SK-N-MC (cell line): ENCODE data around the gene ESR2.

Source experiments
- DNase-seq: peaks from one replicate; pipeline ENCODE4 v3.0.0-alpha.2; 2011; ENCODE audit warnings: low read depth, low spot score
- H3K27ac ChIP-seq: fragments of 200-600 bp; sonication (generic); 2 replicates; pipeline ENCODE4 v1.5.1; 2016; ENCODE audit warnings: mixed run types
- H3K36me3 ChIP-seq: fragments of 200-600 bp; sonication (generic); 2 replicates; pipeline ENCODE4 v1.6.1; 2017; ENCODE audit warnings: antibody characterized with exemption, low read length, mixed read lengths; ENCODE audit not compliant: insufficient read depth
- H3K4me3 ChIP-seq: fragments of 200-600 bp; sonication (generic); 2 replicates; pipeline ENCODE4 v1.5.1; 2016
- H3K9ac ChIP-seq: fragments of 200-600 bp; sonication (generic); 2 replicates; pipeline ENCODE4 v1.8.0; 2017; ENCODE audit warnings: mixed run types, mixed read lengths; ENCODE audit not compliant: insufficient read length
- H3K9me3 ChIP-seq: fragments of 200-600 bp; sonication (generic); 2 replicates; pipeline ENCODE4 v1.6.1; 2017; ENCODE audit warnings: low read depth, mild to moderate bottlenecking, antibody characterized with exemption, low read length, moderate library complexity, mixed read lengths
- EZH2 ChIP-seq: fragments of 200-600 bp; sonication (generic); IDR thresholded peaks from one replicate; pipeline ENCODE4 v1.6.1; 2017; ENCODE audit warnings: antibody characterized with exemption
- FOXP2 ChIP-seq: optimal IDR thresholded peaks from 2 replicates; pipeline ENCODE3; 2011; ENCODE audit warnings: mild to moderate bottlenecking, moderate library complexity; ENCODE audit not compliant: insufficient read depth; ENCODE audit errors: extremely low read length, control extremely low read depth
- POLR2AphosphoS5 ChIP-seq: IDR thresholded peaks from 2 replicates; pipeline ENCODE4 v1.6.1; 2012; ENCODE audit warnings: mild to moderate bottlenecking, low read depth, low read length, borderline replicate concordance

ESR2 gene

DNA sequence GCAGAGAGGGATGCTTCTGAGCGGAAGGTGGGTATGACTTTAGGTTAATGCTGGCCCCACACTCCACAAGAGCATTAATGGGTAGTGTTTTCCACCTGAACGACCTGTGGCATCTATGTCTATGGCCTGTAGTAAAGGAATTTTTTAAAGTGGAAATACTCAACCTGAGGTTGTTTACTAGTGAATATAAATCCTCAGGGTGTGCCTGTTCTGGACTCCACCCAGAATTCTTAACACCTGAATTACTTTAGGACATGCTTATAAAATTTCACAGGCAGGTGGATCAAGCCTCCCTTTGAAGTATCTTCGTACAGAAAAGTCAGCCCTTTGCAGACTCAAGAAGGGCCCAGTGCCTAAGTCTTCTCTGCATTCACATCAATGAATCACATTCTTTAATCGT lies 196.1 kb downstream of the ESR2 start:
- no peak for DNase-seq
- H3K9me3 ChIP-seq: no peaks in the 10 kb centered on the region
- no peak overlapping the region for H3K4me3 ChIP-seq
- no peak overlapping the region for H3K9ac ChIP-seq
- H3K27ac ChIP-seq: no peak overlapping the region
- no peak for TF ChIP-seq POLR2AphosphoS5
- no peak for TF ChIP-seq EZH2
- no peak for TF ChIP-seq FOXP2
- H3K36me3 ChIP-seq: peaks cover 14% of the 10 kb centered on the region

DNA sequence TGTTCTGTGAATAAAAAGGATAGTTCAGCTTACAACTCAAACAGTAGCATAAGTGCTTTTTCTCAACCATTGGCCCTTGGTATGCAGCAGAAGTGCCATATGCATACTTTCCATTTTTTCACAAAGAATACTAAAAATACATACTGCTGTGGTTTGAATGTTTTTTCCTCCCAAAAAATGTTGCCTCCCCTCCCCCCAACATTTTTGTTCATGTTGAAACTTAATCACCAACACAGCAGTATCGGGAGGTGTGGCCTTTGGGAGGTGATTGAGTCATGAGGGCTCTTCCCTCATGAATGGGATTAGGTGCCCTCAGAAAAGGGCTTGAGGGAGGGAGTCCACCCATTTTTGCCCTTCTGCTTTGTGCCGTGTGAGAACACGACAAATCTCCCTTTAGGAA lies 198.6 kb downstream of the ESR2 start:
- Histone ChIP-seq H3K27ac (no peak overlapping the region), H3K9me3 (no peaks in the 10 kb centered on the region), H3K9ac (no peak overlapping the region), H3K4me3 (no peak overlapping the region), H3K36me3 (peaks cover 14% of the 10 kb centered on the region)
- TF ChIP-seq POLR2AphosphoS5: no peak
- no peak for TF ChIP-seq FOXP2
- no peak for TF ChIP-seq EZH2
- DNase-seq: no peak

DNA sequence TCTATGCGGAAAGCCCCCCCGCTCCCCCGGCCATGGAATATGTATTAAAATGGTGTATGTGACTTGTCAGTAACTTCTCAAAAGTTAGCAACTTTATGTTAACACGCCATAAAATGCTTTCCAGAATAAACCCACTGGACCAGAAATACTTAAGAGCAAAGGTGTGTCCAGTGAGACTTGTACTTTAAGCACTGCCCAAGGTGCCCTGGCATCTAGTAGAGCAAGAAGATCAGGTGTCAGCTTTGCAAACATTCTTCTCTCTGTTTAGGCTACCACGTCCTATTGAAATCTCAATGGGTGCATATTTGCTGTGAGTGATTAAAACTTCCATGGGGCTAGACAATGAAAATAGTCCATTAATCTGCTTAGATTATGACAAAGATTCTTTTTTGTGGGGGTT lies 201.2 kb downstream of the ESR2 start:
- TF ChIP-seq FOXP2: no peak
- no peak for TF ChIP-seq EZH2
- TF ChIP-seq POLR2AphosphoS5: no peak
- Histone ChIP-seq H3K9ac (no peak overlapping the region), H3K36me3 (peaks cover 19% of the 10 kb centered on the region), H3K27ac (no peak overlapping the region), H3K4me3 (no peak overlapping the region), H3K9me3 (no peaks in the 10 kb centered on the region)
- DNase-seq: no peak

DNA sequence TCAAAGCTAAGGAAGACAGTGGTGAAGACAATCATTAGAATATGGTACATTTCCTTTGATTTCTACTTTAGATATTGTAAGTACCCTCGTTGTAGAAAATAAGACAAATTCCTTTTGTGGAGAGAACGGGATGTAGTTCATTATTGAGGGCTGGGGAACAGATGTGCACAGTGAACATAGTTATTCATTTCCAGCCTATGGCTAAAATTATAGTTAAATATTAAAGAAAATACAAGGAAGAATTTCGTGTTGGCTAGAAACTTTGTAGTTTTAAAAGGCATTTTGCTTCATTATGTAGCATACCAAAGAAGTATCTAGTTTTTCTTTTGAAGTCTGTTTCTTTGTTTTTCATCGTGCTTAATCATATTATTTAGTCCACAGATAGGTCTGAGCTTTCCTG lies 201.8 kb downstream of the ESR2 start:
- no peak for TF ChIP-seq POLR2AphosphoS5
- TF ChIP-seq FOXP2: no peak
- no peak for TF ChIP-seq EZH2
- no peak overlapping the region for H3K4me3 ChIP-seq
- DNase-seq: no peak
- H3K9me3 ChIP-seq: no peaks in the 10 kb centered on the region
- peaks cover 24% of the 10 kb centered on the region for H3K36me3 ChIP-seq
- no peak overlapping the region for H3K27ac ChIP-seq
- H3K9ac ChIP-seq: no peak overlapping the region

DNA sequence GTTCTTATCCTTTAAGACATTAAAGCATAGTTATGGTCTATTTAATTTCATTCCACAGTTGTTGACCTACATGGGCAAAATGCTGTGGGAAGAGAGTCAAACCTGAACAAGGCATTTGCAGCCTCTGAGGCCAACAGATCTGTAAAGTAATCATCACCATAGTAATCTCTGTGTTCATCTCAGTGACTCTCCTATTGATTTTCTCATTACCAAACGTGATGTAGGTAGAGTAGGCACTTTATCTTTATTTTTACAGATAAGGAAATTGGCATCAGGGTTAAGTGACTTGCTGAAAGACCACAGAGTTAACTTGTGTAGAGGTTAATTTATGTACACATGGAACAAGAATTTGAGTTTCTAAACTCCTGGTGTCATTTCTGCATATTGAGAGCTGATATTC lies 203.0 kb downstream of the ESR2 start:
- H3K9ac ChIP-seq: no peak overlapping the region
- no peak overlapping the region for H3K4me3 ChIP-seq
- no peak for DNase-seq
- no peak overlapping the region for H3K27ac ChIP-seq
- H3K9me3 ChIP-seq: no peaks in the 10 kb centered on the region
- peaks cover 25% of the 10 kb centered on the region for H3K36me3 ChIP-seq
- TF ChIP-seq POLR2AphosphoS5 (no peak), EZH2 (no peak), FOXP2 (no peak)

DNA sequence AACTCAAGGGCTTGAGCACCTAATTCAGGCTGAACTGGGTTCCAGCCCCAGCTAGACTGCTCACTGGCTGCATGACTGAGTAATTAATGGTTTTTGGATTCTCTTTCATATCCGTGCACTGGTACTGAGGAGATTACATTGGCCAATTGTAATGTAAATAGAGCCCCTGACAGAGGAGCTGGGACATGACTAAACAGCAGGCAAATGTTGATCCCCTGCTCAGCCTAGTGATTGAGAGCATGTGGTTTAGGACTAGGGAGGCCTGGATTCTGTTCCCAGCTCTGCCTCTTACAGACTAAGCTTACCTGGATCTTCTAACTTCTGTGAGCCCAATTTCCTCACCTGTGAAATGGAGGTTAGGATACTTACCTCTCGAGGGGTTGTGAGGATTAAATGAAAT lies 204.3 kb downstream of the ESR2 start:
- no peak for TF ChIP-seq EZH2
- TF ChIP-seq FOXP2: no peak
- TF ChIP-seq POLR2AphosphoS5: no peak
- no peak overlapping the region for H3K9ac ChIP-seq
- no peak for DNase-seq
- H3K36me3 ChIP-seq: peaks cover 27% of the 10 kb centered on the region
- H3K9me3 ChIP-seq: no peaks in the 10 kb centered on the region
- H3K27ac ChIP-seq: no peak overlapping the region
- no peak overlapping the region for H3K4me3 ChIP-seq

DNA sequence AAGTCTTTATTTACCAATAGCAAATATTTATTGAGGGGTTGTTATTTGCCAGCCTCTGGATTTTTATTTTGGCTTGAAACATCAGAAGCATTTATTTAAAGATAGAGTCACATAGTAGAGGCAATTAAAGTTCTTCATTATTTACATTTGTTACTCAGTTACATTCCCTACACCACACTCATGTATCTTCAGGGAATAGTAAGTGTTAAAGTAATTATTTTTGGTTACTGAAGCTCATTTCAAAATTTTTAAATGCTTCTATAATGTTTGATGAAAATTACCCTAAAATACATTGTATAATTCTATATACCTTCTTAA lies 205.6 kb downstream of the ESR2 start:
- Histone ChIP-seq H3K27ac (no peak overlapping the region), H3K4me3 (no peak overlapping the region), H3K9me3 (no peaks in the 10 kb centered on the region), H3K36me3 (peaks cover 30% of the 10 kb centered on the region), H3K9ac (no peak overlapping the region)
- TF ChIP-seq EZH2 (no peak), POLR2AphosphoS5 (no peak), FOXP2 (no peak)
- DNase-seq: no peak

DNA sequence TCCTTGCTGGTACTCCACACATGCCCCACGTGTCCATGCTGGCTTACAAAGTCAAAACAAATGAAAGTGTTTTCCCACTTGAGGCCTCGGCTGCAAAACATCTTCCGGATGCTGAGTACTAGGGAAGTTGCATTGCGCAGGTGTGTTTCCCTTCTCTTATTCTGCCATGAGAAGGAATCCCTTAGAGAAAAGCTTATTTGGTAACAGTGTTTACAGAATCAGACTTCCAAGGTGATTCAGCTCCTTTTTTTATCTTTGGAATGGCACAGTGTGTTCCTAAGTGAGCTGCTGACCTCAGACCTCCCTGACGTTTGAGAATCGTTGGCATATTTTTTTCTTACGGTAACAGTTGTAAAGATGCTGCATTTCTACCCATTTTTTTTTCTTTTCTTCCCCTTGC lies 211.3 kb downstream of the ESR2 start:
- Histone ChIP-seq H3K4me3 (no peak overlapping the region), H3K36me3 (peaks cover 41% of the 10 kb centered on the region), H3K27ac (no peak overlapping the region), H3K9ac (no peak overlapping the region), H3K9me3 (no peaks in the 10 kb centered on the region)
- TF ChIP-seq EZH2: no peak
- TF ChIP-seq FOXP2: no peak
- TF ChIP-seq POLR2AphosphoS5: no peak
- DNase-seq: no peak

DNA sequence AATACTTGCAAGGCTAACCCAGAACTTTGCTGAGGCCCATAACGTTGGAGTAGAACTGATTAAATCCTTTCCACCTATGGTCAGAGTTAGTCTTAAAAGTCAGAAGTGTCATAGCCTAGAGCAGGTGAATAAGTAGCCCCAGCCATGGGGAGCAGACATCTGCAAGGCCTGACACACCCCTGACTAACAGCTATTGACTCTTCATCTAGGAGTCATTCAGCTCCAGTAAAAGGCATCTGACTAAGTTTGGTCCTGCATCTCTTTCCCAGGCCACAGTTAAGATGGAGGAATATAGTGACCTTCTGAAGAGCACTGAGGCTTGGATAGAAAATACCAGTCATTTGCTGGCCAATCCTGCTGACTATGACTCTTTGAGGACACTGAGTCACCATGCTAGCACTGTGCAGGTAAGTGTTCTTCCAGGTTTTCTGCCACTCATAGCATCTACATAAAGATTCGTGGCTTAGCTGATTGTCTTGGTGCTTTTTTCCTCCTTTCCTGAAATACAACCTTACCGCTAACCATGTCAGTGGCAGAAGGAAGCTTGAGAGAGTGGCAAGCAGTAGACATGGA lies 212.9 kb downstream of the ESR2 start:
- TF ChIP-seq FOXP2 (no peak), EZH2 (no peak), POLR2AphosphoS5 (no peak)
- H3K9me3 ChIP-seq: no peaks in the 10 kb centered on the region
- no peak for DNase-seq
- no peak overlapping the region for H3K9ac ChIP-seq
- no peak overlapping the region for H3K27ac ChIP-seq
- H3K4me3 ChIP-seq: no peak overlapping the region
- peaks cover 36% of the 10 kb centered on the region for H3K36me3 ChIP-seq
